Measurements from ENCODE around the gene TDRD1.
"Not testable (repeated sequence)": the region's sequence is repeated elsewhere in the genome, so short reads cannot be mapped to it uniquely, and the experiment has no call there.

The TDRD1 gene

GRCh38 chr10:114142018-114142417, 37.1 kb upstream of the TDRD1 start:
- Histone ChIP-seq H3K36me3 (peaks cover 3% of the 10 kb centered on the region; the same call in 1 of the 2 replicates), H3K27me3 (ENCODE audit: insufficient read depth, low read depth, severe bottlenecking) (no peaks in the 10 kb centered on the region), H3K27ac (no peak overlapping the region), H3K9me3 (ENCODE audit: severe bottlenecking) (no peaks in the 10 kb centered on the region), H3K4me3 (ENCODE audit: low read depth, low read length) (no peak overlapping the region)
- TF ChIP-seq CTCF (IDR thresholded peaks at IDR 0.05; ENCODE audit: low read depth, low read length): no peak
- DNase-seq: no peak

GRCh38 chr10:114143160-114143559, 36.0 kb upstream of the TDRD1 start:
- DNase-seq: no peak
- no peaks in the 10 kb centered on the region for H3K27me3 ChIP-seq (ENCODE audit: insufficient read depth, low read depth, severe bottlenecking)
- peaks cover 3% of the 10 kb centered on the region; the same call in 1 of the 2 replicates for H3K36me3 ChIP-seq
- H3K9me3 ChIP-seq (ENCODE audit: severe bottlenecking): no peaks in the 10 kb centered on the region
- no peak overlapping the region for H3K4me3 ChIP-seq (ENCODE audit: low read depth, low read length)
- no peak for TF ChIP-seq CTCF (IDR thresholded peaks at IDR 0.05; ENCODE audit: low read depth, low read length)
- no peak overlapping the region for H3K27ac ChIP-seq

GRCh38 chr10:114149476-114149875, 29.7 kb upstream of the TDRD1 start:
- H3K9me3 ChIP-seq (ENCODE audit: severe bottlenecking); DNase-seq; H3K27ac ChIP-seq; H3K36me3 ChIP-seq; H3K27me3 ChIP-seq (ENCODE audit: insufficient read depth, low read depth, severe bottlenecking); H3K4me3 ChIP-seq (ENCODE audit: low read depth, low read length): not testable (repeated sequence)

GRCh38 chr10:114151486-114151885, 27.7 kb upstream of the TDRD1 start:
- TF ChIP-seq CTCF (IDR thresholded peaks at IDR 0.05; ENCODE audit: low read depth, low read length): no peak
- DNase-seq: no peak
- Histone ChIP-seq H3K9me3 (ENCODE audit: severe bottlenecking) (no peaks in the 10 kb centered on the region), H3K36me3 (no peaks in the 10 kb centered on the region), H3K27ac (no peak overlapping the region), H3K4me3 (ENCODE audit: low read depth, low read length) (no peak overlapping the region), H3K27me3 (ENCODE audit: insufficient read depth, low read depth, severe bottlenecking) (no peaks in the 10 kb centered on the region)

- DNase-seq: no peak
- Histone ChIP-seq H3K4me3 (ENCODE audit: low read depth, low read length) (no peak overlapping the region), H3K36me3 (no peaks in the 10 kb centered on the region), H3K27me3 (ENCODE audit: insufficient read depth, low read depth, severe bottlenecking) (no peaks in the 10 kb centered on the region), H3K9me3 (ENCODE audit: severe bottlenecking) (no peaks in the 10 kb centered on the region), H3K27ac (no peak overlapping the region)
- TF ChIP-seq CTCF (IDR thresholded peaks at IDR 0.05; ENCODE audit: low read depth, low read length): no peak
Observed at GRCh38 chr10:114151892-114152291, 27.3 kb upstream of the TDRD1 start.

- no peak for DNase-seq
- TF ChIP-seq CTCF (IDR thresholded peaks at IDR 0.05; ENCODE audit: low read depth, low read length): no peak
- Histone ChIP-seq H3K4me3 (ENCODE audit: low read depth, low read length) (no peak overlapping the region), H3K36me3 (peaks cover 2% of the 10 kb centered on the region), H3K9me3 (ENCODE audit: severe bottlenecking) (no peaks in the 10 kb centered on the region), H3K27me3 (ENCODE audit: insufficient read depth, low read depth, severe bottlenecking) (no peaks in the 10 kb centered on the region), H3K27ac (no peak overlapping the region)
Observed at GRCh38 chr10:114157912-114158311, 21.2 kb upstream of the TDRD1 start.

Measured in WERI-Rb-1 (cell line).